Fibroblast of villous mesenchyme (primary cell): Measurements from ENCODE around the gene LRRC51. TPM values are rescaled to one million over a fixed set of nuclear protein-coding genes. Genes with fewer than 3 reads are reported as not detected.

Experiments
- DNase-seq: peaks from one replicate; pipeline ENCODE4 v3.0.0-alpha.2; 2010; ENCODE audit warnings: low read depth
- H3K4me3 ChIP-seq: 2 replicates; pipeline ENCODE4 v1.5.1; 2011; ENCODE audit warnings: low read depth, mild to moderate bottlenecking, low read length
- CTCF ChIP-seq: IDR thresholded peaks from 2 replicates; pipeline ENCODE4 v1.5.1; 2012; ENCODE audit warnings: low read depth, mild to moderate bottlenecking, low read length; ENCODE audit not compliant: insufficient read depth
- total RNA-seq: library from RNA; depleted of rRNA; stranded (reverse); fragments of >200 nt; gene quantifications from 2 replicates; pipeline ENCODE4 v1.2.3, GENCODE V29; 2012

Gene LRRC51
- total RNA-seq, 1 donor, result 4.3 TPM

DNA sequence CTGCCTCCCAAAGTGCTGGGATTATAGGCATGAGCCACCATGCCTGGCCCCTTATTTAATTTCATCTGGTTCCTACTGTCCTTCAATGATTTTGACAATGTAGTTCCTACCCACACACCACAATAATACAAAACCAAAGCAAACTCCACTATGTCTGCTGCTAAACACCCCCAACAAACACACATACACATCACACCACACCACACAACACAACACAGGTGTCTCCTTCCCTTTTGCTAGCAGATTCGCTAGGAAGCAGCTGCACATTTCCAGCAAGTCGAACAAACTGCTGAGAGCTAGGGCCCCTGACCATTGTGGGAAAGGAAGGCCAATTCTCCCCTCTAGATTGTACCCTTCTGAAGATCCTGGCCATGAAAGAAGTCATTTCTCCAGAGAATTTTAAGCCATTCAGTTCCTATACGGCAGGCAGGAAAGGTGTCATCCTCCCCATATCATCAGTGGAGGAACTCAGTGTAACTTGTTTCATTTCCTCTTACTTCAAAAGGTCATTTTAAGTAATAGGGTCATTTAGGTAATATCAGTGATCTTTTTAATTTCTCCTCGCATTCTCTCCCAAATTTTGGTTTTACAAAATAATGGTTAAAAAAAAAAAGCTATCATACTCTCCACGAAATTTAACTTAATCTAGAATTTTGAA is 18.8 kb upstream of the LRRC51 start:
- H3K4me3 ChIP-seq, result no peak overlapping the region
- TF ChIP-seq CTCF, result no peak
- no peak for DNase-seq

DNA sequence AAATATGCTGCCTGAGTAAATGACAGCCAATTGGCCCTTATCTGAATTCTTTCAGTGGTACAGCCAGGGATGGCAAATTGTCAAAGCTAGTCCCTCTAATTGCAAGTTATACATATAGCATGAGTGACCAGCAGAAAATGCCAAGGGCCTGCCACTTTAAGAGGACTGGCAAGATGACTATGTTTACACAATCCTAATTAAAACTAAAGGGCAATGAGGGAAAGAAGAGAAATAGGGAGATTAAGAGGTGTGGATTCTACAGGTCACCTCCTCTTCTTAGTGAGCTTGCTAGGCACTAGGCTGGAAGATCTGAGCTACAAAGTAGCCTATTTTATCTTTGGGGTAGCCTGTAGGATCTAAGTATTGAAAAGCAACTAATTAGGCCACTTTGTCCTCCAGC is 13.8 kb upstream of the LRRC51 start:
- no peak for TF ChIP-seq CTCF
- no peak overlapping the region for H3K4me3 ChIP-seq
- no peak for DNase-seq

DNA sequence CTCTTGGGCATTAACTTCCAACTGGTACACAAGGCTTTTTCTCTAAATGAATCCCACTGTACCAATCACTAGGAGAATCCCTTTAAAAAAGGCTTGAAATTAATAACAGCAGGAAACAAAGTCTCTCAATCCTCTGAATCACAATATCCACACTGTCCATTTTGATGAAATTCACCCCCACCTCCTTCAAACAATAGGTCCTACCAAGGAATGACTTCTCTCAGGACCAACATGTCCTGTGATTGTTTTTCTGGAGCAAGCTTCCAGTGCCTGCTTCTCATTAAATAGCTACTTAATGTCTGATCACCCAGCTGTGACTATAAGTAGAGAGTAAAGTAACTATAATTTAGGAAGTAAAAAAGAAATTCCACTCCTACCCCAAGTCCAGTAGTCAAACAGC is 13.4 kb upstream of the LRRC51 start:
- no peak for TF ChIP-seq CTCF

DNA sequence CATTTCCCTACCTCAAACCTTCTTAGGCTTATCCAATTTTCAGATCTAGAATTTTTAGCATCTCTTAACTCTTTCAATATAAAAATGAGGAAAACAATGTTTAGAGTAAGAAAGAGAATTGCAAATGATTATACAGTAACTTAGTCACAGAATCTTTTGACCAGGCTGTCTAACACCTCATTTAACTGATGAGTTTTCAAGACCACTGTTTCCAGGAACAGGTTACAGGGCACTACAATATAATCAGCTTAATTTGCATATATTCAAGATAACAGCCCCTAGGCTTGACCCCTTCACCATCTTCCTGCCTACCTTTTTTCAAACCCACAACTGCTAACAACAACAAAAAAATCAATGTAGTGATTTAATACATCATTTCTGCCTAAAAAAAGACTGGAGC is 13.0 kb upstream of the LRRC51 start:
- no peak for TF ChIP-seq CTCF
- H3K4me3 ChIP-seq, result no peak overlapping the region
- no peak for DNase-seq

More for the DNA sequence above, 13.4 kb upstream of the LRRC51 start:
- no peak for DNase-seq
- no peak overlapping the region for H3K4me3 ChIP-seq

- H3K4me3 ChIP-seq, result peak overlapping the region; percentile 37
- TF ChIP-seq CTCF, result no peak
- DNase-seq, result peak; percentile 76
Observed at GRCh38 chr11:72069200-72069599, 11.4 kb upstream of the LRRC51 start.

- peak overlapping the region; percentile 37 for H3K4me3 ChIP-seq
- DNase-seq, result peak; percentile 88
Observed at GRCh38 chr11:72069787-72070251, 10.8 kb upstream of the LRRC51 start.

More at GRCh38 chr11:72069787-72070251, 10.8 kb upstream of the LRRC51 start:
- no peak for TF ChIP-seq CTCF
